Gastrocnemius medialis (tissue), 4 donors: ENCODE data around the gene ZNF646. TPM values are rescaled to one million over a fixed set of nuclear protein-coding genes. Genes with fewer than 3 reads are reported as not detected.

Experiments
- ATAC-seq, 2 donors: fragments of 150-250 bp; one replicate each; pipeline ENCODE4 v1.9.1; 2016
- DNase-seq, 2 donors: peaks; one replicate each; pipeline ENCODE4 v3.0.0-alpha.2; 2019
- H3K27ac ChIP-seq, 4 donors: fragments of 200-600 bp; sonication (generic); 1 replicate in 1 of 4; 2 replicates in 3 of 4; pipeline ENCODE4 v1.5.1; 2016 to 2018; ENCODE audit warnings: mild to moderate bottlenecking in 2 of 4, moderate library complexity in 1 of 4
- H3K27me3 ChIP-seq, 3 donors: fragments of 200-600 bp; sonication (generic) in 2 of 3; 1 replicate in 1 of 3; 2 replicates in 2 of 3; pipeline versions ENCODE4 v1.5.1 to v1.6.0; 2016 to 2019; ENCODE audit warnings: mild to moderate bottlenecking in 1 of 3, moderate library complexity in 1 of 3
- H3K36me3 ChIP-seq, 2 donors: fragments of 200-600 bp; sonication (generic) in 1 of 2; one replicate each; pipeline ENCODE4 v1.5.1; 2017 to 2018
- H3K4me1 ChIP-seq, 2 donors: fragments of 200-600 bp; sonication (generic) in 1 of 2; one replicate each; pipeline ENCODE4 v1.5.1; 2016 to 2017; ENCODE audit warnings: mild to moderate bottlenecking in 2 of 2
- H3K4me3 ChIP-seq, 4 donors: fragments of 200-600 bp; sonication (generic) in 3 of 4; 1 replicate in 1 of 4; 2 replicates in 3 of 4; pipeline ENCODE4 v1.5.1; 2016 to 2019; ENCODE audit warnings: mild to moderate bottlenecking in 2 of 4
- H3K9me3 ChIP-seq, 3 donors: fragments of 200-600 bp; sonication (generic) in 2 of 3; 1 replicate in 1 of 3; 2 replicates in 2 of 3; pipeline ENCODE4 v1.5.1; 2016 to 2019
- POLR2A ChIP-seq, 2 donors: fragments of 450-650 bp; IDR thresholded peaks; one replicate each; pipeline ENCODE4 v1.6.1; 2017; ENCODE audit warnings: antibody characterized with exemption in 2 of 2, mild to moderate bottlenecking in 2 of 2, moderate library complexity in 2 of 2
- in situ Hi-C, 4 donors: fragments of 200-750 bp; cut with MboI; loops; one replicate each; pipeline versions ENCODE4 v1.15.0 to v1.8.0; 2017; ENCODE audit warnings: low sequenced_read_pairs in 4 of 4
- intact Hi-C: fragments of 100-400 bp; cut with DNase I; formaldehyde crosslinking; loops from one replicate; pipeline ENCODE4 v1.15.1; 2023; ENCODE audit warnings: low total_unique reads
- total RNA-seq, 4 donors: library from RNA; depleted of rRNA; stranded (reverse); fragments of >200 nt; gene quantifications; one replicate each; pipeline versions ENCODE4 v1.1.0 to v1.2.3, GENCODE V29; 2016
- TF ChIP-seq, protein P1 (sequence below), 5 experiments: fragments of 450-650 bp in 3 of 5; fragments of 200-600 bp in 2 of 5; sonication (generic) in 2 of 5; IDR thresholded peaks in 4 of 5; conservative IDR thresholded peaks in 1 of 5; 1 replicate in 4 of 5; 2 replicates in 1 of 5; pipeline ENCODE4 v1.5.1; 2016 to 2019; ENCODE audit warnings: antibody characterized with exemption in 5 of 5, mild to moderate bottlenecking in 3 of 5, moderate library complexity in 3 of 5

The ZNF646 gene
- total RNA-seq, 4 donors from 2014 or later: 11.7 to 33.2 (median 21.5) TPM

DNA sequence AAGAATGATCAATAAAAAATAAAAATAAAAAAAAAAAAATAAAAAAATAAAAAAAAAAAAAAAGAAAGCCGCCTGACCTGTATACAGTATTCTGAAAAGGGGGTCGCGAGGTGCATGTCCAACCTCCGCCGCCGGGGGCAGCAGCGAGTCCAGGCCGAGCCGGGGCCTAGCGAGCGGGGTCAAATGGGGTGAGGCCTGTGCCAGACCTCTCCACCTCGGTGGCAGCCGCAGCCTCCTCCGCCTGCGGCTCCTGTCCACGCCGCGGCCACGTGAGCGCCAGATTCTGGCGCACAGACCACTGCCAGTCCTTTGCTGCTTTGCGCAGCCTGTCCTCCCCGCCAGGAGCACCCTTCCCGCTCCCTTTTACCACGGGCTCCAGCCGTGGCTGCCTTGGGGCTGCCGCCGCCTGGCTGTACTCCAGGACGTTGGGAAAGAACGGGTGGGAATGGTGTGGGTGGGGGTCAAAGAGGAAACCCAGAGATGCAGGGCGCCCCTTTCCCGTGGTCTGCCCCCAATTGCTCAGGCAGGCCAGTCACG is 31.5 kb downstream of the ZNF646 start:
- intact Hi-C loops: loop anchor here (2.0 to 5.0 kb wide), 2 partner anchors 37 to 352 kb away; partner anchors contain the start of gene ARMC5
- peaks cover 0 to 14% of the 10 kb centered on the region in 2 donors for H3K36me3 ChIP-seq
- peaks cover 22 to 28% of the 10 kb centered on the region in 2 donors for H3K4me1 ChIP-seq
- peak; percentile 88 to 96 for DNase-seq
- peak; percentile 89 to 90 for ATAC-seq
- H3K4me3 ChIP-seq: peak overlapping the region in 3 of 4 donors; percentile 16 to 48 (median 39)
- no peaks in the 10 kb centered on the region for H3K9me3 ChIP-seq
- H3K27me3 ChIP-seq: no peaks in the 10 kb centered on the region
- TF ChIP-seq, protein P1, sequence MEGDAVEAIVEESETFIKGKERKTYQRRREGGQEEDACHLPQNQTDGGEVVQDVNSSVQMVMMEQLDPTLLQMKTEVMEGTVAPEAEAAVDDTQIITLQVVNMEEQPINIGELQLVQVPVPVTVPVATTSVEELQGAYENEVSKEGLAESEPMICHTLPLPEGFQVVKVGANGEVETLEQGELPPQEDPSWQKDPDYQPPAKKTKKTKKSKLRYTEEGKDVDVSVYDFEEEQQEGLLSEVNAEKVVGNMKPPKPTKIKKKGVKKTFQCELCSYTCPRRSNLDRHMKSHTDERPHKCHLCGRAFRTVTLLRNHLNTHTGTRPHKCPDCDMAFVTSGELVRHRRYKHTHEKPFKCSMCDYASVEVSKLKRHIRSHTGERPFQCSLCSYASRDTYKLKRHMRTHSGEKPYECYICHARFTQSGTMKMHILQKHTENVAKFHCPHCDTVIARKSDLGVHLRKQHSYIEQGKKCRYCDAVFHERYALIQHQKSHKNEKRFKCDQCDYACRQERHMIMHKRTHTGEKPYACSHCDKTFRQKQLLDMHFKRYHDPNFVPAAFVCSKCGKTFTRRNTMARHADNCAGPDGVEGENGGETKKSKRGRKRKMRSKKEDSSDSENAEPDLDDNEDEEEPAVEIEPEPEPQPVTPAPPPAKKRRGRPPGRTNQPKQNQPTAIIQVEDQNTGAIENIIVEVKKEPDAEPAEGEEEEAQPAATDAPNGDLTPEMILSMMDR (IDR thresholded peaks at IDR 0.05 in 4 of 5, conservative IDR thresholded peaks at IDR 0.05 in 1 of 5): peak; percentile 77 to 94 (median 89)
- no peak for TF ChIP-seq POLR2A (IDR thresholded peaks at IDR 0.05)
- in situ Hi-C loops: loop anchor here in 1 of 4 donors (10.0 kb wide), 1 partner anchor 339 kb away; the partner anchor contains the start of gene ZNF843
- peak overlapping the region; percentile 79 to 100 (median 97) for H3K27ac ChIP-seq

DNA sequence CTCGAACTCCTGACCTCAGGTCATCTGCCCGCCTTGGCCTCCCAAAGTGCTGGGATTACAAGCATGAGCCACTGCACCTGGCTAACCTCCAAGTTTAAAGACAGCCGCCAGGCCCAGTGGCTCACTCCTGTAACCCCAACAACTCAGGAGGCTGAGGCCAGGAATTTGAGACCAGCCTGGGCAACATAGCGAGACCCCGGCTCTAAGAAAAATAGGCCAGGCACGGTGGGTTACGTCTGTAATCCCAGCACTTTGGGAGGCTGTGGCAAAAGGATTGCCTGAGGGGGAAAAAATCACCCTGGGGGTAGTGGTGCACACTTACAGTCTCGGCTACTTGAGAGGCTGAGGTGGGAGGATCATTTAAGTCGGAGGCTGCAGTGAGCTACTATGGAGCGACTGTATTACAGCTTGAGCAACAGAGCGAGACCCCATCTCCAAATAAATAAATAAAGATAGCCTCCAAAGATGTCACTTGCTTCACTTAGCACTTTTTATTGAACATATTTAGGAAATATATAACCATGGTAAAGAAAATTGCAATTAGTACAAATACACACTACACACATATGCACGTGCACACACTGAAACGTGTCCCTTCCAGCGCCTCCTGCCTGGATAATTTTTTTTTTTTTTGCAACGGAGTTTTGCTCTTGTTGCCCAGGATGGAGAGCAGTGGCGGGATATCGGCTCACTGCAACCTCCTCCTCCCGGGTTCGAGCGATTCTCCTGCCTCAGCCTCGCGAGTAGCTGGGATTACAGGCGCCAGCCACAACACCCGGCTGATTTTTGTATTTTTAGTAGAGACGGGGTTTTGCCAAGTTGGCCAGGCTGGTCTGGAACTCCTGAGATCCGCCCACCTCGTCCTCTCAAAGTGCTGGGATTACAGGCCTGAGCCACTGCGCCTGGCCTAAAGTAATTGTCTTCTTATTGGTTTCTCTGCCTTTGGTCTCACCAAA is 32.6 kb downstream of the ZNF646 start:
- DNase-seq: no peak
- H3K4me3 ChIP-seq: no peak overlapping the region
- H3K27ac ChIP-seq: peak overlapping the region; percentile 79 to 100 (median 97)
- intact Hi-C loops: loop anchor here (5.0 kb wide), 1 partner anchor 351 kb away; the partner anchor contains the start of gene ARMC5
- ATAC-seq: no peak
- in situ Hi-C loops: loop anchor here in 1 of 4 donors (10.0 kb wide), 1 partner anchor 338 kb away; the partner anchor contains the start of gene ZNF843
- H3K9me3 ChIP-seq: no peaks in the 10 kb centered on the region
- peaks cover 22 to 28% of the 10 kb centered on the region in 2 donors for H3K4me1 ChIP-seq
- H3K27me3 ChIP-seq: no peaks in the 10 kb centered on the region
- peaks cover 0 to 25% of the 10 kb centered on the region in 2 donors for H3K36me3 ChIP-seq
- no peak for TF ChIP-seq POLR2A (IDR thresholded peaks at IDR 0.05)
- TF ChIP-seq, protein P1 (IDR thresholded peaks at IDR 0.05 in 4 of 5, conservative IDR thresholded peaks at IDR 0.05 in 1 of 5): no peak

DNA sequence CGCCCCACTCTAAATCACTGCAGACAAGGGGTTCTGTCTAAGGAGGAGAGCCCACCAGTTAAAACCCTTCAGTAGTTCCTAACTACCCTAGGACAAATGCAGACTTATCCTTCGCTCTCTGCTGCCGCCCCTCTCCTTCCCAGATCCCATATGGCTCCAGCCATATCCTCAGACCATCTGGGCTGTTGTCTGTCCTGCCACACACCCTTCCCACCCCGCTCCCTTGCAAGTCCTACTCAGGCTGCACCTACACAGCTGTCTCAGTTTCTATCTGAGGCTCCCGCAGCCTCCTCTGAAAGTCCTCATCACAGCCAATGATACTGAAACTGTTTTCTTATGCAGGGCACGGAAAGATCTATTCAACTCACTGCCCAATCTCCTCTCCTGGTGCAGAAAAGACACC is 33.2 kb downstream of the ZNF646 start:
- no peak for TF ChIP-seq POLR2A (IDR thresholded peaks at IDR 0.05)
- TF ChIP-seq, protein P1 (IDR thresholded peaks at IDR 0.05 in 4 of 5, conservative IDR thresholded peaks at IDR 0.05 in 1 of 5): no peak
- Histone ChIP-seq H3K36me3 (peaks cover 0 to 31% of the 10 kb centered on the region in 2 donors), H3K4me1 (peaks cover 28 to 35% of the 10 kb centered on the region in 2 donors), H3K9me3 (no peaks in the 10 kb centered on the region), H3K27me3 (no peaks in the 10 kb centered on the region), H3K4me3 (peak overlapping the region in 1 of 4 donors; percentile 98), H3K27ac (peak overlapping the region; percentile 85 to 100 (median 97))
- DNase-seq (no peak), ATAC-seq (no peak)
- intact Hi-C loops: loop anchor here (5.0 kb wide), 1 partner anchor 350 kb away; the partner anchor contains the start of gene ARMC5
- in situ Hi-C loops: loop anchor here in 1 of 4 donors (10.0 kb wide), 1 partner anchor 337 kb away; the partner anchor contains the start of gene ZNF843

DNA sequence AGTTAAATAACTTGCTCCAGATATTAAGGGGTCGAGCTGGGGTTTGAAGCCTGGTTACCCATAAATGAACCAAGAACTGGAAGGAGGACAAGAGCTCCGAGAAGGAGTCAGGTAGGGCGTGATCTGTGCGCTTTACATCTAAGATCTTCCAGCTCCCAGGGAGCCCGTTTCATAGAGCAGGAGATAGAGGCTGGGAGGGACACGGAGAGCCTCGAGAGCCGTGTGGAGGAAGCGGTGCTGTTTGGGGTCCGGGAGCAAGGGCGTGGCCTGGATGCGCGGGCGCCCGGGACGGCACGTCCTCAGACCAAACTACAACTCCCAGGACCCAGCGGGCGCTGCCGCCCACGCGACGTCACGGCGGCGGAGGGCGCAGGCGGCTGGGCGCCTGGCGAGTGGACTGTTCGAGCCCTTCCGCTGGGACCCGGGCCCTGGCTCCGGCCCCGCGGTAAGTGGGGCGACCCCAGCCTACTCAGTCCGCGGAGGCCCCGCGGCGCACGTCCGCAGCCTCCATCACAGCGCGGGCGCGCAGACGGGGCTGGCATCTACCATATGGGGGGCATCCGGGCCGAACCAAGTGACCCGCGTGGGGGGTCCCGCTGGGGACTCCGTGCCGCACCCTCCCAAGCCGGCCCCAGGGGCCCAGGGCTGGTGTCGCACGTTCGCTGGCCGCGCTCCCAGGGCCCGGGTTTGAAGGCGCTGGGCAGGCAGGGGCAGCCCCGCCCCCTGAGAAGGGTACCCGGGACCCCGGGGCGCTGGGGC is 34.0 kb downstream of the ZNF646 start, which contains the start of gene BCKDK:
Gene BCKDK, plus strand, starts transcription at position 352 of the 759 bp plus-strand sequence. CDS start 838 bp downstream, outside the sequence.
- intact Hi-C loops: loop anchor here (5.0 kb wide), 1 partner anchor 349 kb away; the partner anchor contains the start of gene ARMC5
- Histone ChIP-seq H3K27ac (peak within 1 kb of the TSS; percentile 85 to 100 (median 97)), H3K4me3 (peak within 1 kb of the TSS; percentile 74 to 98 (median 92)), H3K9me3 (no peaks in the 10 kb centered on the region), H3K36me3 (peaks cover 0 to 31% of the 10 kb centered on the region in 2 donors), H3K4me1 (peaks cover 35 to 43% of the 10 kb centered on the region in 2 donors), H3K27me3 (no peaks in the 10 kb centered on the region)
- ATAC-seq (peak; percentile 50), DNase-seq (peak; percentile 52 to 70)
- in situ Hi-C loops: loop anchor here in 1 of 4 donors (10.0 kb wide), 1 partner anchor 337 kb away; the partner anchor contains the start of gene ZNF843
- TF ChIP-seq, protein P1 (IDR thresholded peaks at IDR 0.05 in 4 of 5, conservative IDR thresholded peaks at IDR 0.05 in 1 of 5): no peak
- peak; percentile 71 to 81 for TF ChIP-seq POLR2A (IDR thresholded peaks at IDR 0.05)
